ENCODE results near the gene BBX. TPM values are rescaled to one million over a fixed set of nuclear protein-coding genes. Genes with fewer than 3 reads are reported as not detected.

BBX gene
- total RNA-seq, 1 experiment from 2014 or later: 45.0 TPM

GRCh38 chr3:107825556-107825955, 302.8 kb downstream of the BBX start (continued):
- TF ChIP-seq NFATC4 (CRISPR knock-in tag; IDR thresholded peaks at IDR 0.05): no peak
- no peak for TF ChIP-seq CTCF (IDR thresholded peaks at IDR 0.05)
- TF ChIP-seq IRF1 (CRISPR knock-in tag; IDR thresholded peaks at IDR 0.05): no peak
- no peak for TF ChIP-seq ZBTB43 (CRISPR knock-in tag; IDR thresholded peaks at IDR 0.05)
- no peak for TF ChIP-seq SMAD3 (CRISPR knock-in tag; IDR thresholded peaks at IDR 0.05; ENCODE audit: borderline replicate concordance)
- TF ChIP-seq ELF4 (CRISPR knock-in tag; IDR thresholded peaks at IDR 0.05; ENCODE audit: low read depth): no peak
- TF ChIP-seq ATF1 (CRISPR knock-in tag; IDR thresholded peaks at IDR 0.05): no peak

GRCh38 chr3:107826727-107827126, 304.0 kb downstream of the BBX start:
- DNase-seq (ENCODE audit: low spot score): no peak
- Mint-ChIP-seq H3K9me3 (no peaks in the 10 kb centered on the region), H3K4me3 (no peak overlapping the region), H3K4me1 (peaks cover 2% of the 10 kb centered on the region; the same call in 1 of the 2 replicates), H3K27me3 (ENCODE audit: low read depth) (no peaks in the 10 kb centered on the region; the same call in 1 of the 2 replicates), H3K36me3 (no peaks in the 10 kb centered on the region), H3K27ac (no peak overlapping the region)
- TF ChIP-seq KAT7 (CRISPR knock-in tag; IDR thresholded peaks at IDR 0.05; ENCODE audit: borderline replicate concordance) (no peak), TEAD4 (CRISPR knock-in tag; IDR thresholded peaks at IDR 0.05) (no peak), SMAD3 (CRISPR knock-in tag; IDR thresholded peaks at IDR 0.05; ENCODE audit: borderline replicate concordance) (no peak), NR1H2 (CRISPR knock-in tag; IDR thresholded peaks at IDR 0.05) (no peak), NFYB (CRISPR knock-in tag; conservative IDR thresholded peaks at IDR 0.05; ENCODE audit: low read depth) (no peak), ELF4 (CRISPR knock-in tag; IDR thresholded peaks at IDR 0.05; ENCODE audit: low read depth) (no peak), ZNF512 (CRISPR knock-in tag; IDR thresholded peaks at IDR 0.05; ENCODE audit: borderline replicate concordance) (no peak), USF1 (CRISPR knock-in tag; IDR thresholded peaks at IDR 0.05) (no peak), JUN (CRISPR knock-in tag; IDR thresholded peaks at IDR 0.05) (no peak), ZNF232 (CRISPR knock-in tag; IDR thresholded peaks at IDR 0.05) (no peak), TP53 (CRISPR knock-in tag; IDR thresholded peaks at IDR 0.05) (no peak), ATF1 (CRISPR knock-in tag; IDR thresholded peaks at IDR 0.05) (no peak), E2F1 (CRISPR knock-in tag; IDR thresholded peaks at IDR 0.05) (no peak), ETV6 (CRISPR knock-in tag; IDR thresholded peaks at IDR 0.05) (no peak), STAT6 (CRISPR knock-in tag; conservative IDR thresholded peaks at IDR 0.05; ENCODE audit: low read depth) (no peak), ZNF425 (CRISPR knock-in tag; conservative IDR thresholded peaks at IDR 0.05) (no peak), FOXP4 (CRISPR knock-in tag; IDR thresholded peaks at IDR 0.05) (no peak), HMGA2 (CRISPR knock-in tag; IDR thresholded peaks at IDR 0.05) (no peak)
- ChIA-PET CTCF (no interaction called here), POLR2A (no interaction called here)
- ATAC-seq: no peak

All from WTC11 (cell line).